SHP77 treated with DMSO at 0.1 percent for 48 hours (cell line): ENCODE measurements around the gene DAAM2.

Source experiments
- DNase-seq: peaks from one replicate; lab custom pipeline; 2025; lab: John Stamatoyannopoulos, UW

The DAAM2 gene

GRCh38 chr6:39909701-39910100 lies 117.5 kb downstream of the DAAM2 start:
- no peak for DNase-seq

GRCh38 chr6:39910164-39910563 lies 118.0 kb downstream of the DAAM2 start:
- DNase-seq, result no peak

- DNase-seq, result no peak
Measured at GRCh38 chr6:39910744-39911143, 118.6 kb downstream of the DAAM2 start.

GRCh38 chr6:39911513-39912125 lies 119.4 kb downstream of the DAAM2 start:
- DNase-seq, result no peak

- no peak for DNase-seq
Measured at GRCh38 chr6:39912446-39912845, 120.3 kb downstream of the DAAM2 start.

- no peak for DNase-seq
Measured at GRCh38 chr6:39913391-39913916, 121.3 kb downstream of the DAAM2 start.

- no peak for DNase-seq
Measured at GRCh38 chr6:39914239-39914638, 122.1 kb downstream of the DAAM2 start.

GRCh38 chr6:39915866-39916265 lies 123.7 kb downstream of the DAAM2 start:
- DNase-seq, result no peak

GRCh38 chr6:39917329-39917728 lies 125.2 kb downstream of the DAAM2 start:
- DNase-seq, result no peak

- DNase-seq, result no peak
Measured at GRCh38 chr6:39917981-39918380, 125.8 kb downstream of the DAAM2 start.

GRCh38 chr6:39918831-39919230 lies 126.7 kb downstream of the DAAM2 start:
- no peak for DNase-seq

GRCh38 chr6:39920157-39920556 lies 128.0 kb downstream of the DAAM2 start:
- DNase-seq, result no peak

GRCh38 chr6:39922821-39923220 lies 130.6 kb downstream of the DAAM2 start:
- DNase-seq, result no peak

GRCh38 chr6:39923394-39923793 lies 131.2 kb downstream of the DAAM2 start:
- no peak for DNase-seq

- DNase-seq, result no peak
Measured at GRCh38 chr6:39923861-39924260, 131.7 kb downstream of the DAAM2 start.

GRCh38 chr6:39924283-39924682 lies 132.1 kb downstream of the DAAM2 start:
- no peak for DNase-seq

GRCh38 chr6:39925191-39925930 lies 133.2 kb downstream of the DAAM2 start:
- DNase-seq, result no peak

- no peak for DNase-seq
Measured at GRCh38 chr6:39925931-39926290, 133.7 kb downstream of the DAAM2 start.

- DNase-seq, result no peak
Measured at GRCh38 chr6:39926668-39927067, 134.5 kb downstream of the DAAM2 start.

- DNase-seq, result no peak
Measured at GRCh38 chr6:39927159-39927558, 135.0 kb downstream of the DAAM2 start.

- DNase-seq, result no peak
Measured at GRCh38 chr6:39929039-39929732, 137.0 kb downstream of the DAAM2 start.

- no peak for DNase-seq
Measured at GRCh38 chr6:39929733-39930461, 137.7 kb downstream of the DAAM2 start.
